ES-I3 (cell line): Measurements from ENCODE around the gene PXDC1.

Source experiments
- H3K36me3 ChIP-seq: 2 replicates; pipeline ENCODE4 v1.6.1; 2013; ENCODE audit warnings: mild to moderate bottlenecking, low read length, control low read depth, moderate library complexity; ENCODE audit not compliant: insufficient read depth
- H3K4me1 ChIP-seq: 2 replicates; pipeline ENCODE4 v1.6.1; 2013; ENCODE audit warnings: mild to moderate bottlenecking, control low read depth, low read length; ENCODE audit not compliant: insufficient read depth
- H3K9ac ChIP-seq: 2 replicates; pipeline ENCODE4 v1.6.1; 2013; ENCODE audit warnings: low read depth, mild to moderate bottlenecking, low read length, moderate library complexity
- H3K9me3 ChIP-seq: 2 replicates; pipeline ENCODE4 v1.6.1; 2013; ENCODE audit warnings: mild to moderate bottlenecking, low read length, moderate library complexity; ENCODE audit not compliant: control insufficient read depth, insufficient read depth

The PXDC1 gene

GRCh38 chr6:3742076-3742425 is 9.5 kb downstream of the PXDC1 start:
- H3K9ac ChIP-seq = no peak overlapping the region
- no peaks in the 10 kb centered on the region for H3K9me3 ChIP-seq

DNA sequence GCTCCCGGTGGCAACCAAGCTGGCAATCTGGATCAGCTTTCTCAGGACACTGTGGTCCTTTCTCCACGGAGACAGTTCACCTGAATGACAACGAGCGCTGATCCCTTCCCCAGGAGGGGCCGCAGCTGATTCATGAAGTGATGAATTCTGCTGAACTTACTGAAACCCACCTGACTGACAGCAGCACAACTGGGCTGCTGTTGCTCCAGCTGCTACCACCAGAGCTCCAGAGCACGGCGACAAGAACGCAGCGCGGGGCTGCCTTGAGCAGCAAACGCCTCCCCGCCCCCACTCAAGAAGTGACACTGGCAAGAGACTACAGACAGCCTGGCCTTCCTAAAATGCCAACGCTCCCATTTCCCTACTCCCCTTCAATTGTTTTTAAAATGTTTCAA is 10.0 kb downstream of the PXDC1 start:
- H3K9me3 ChIP-seq = no peaks in the 10 kb centered on the region
- no peak overlapping the region for H3K9ac ChIP-seq
- peaks cover 22% of the 10 kb centered on the region for H3K4me1 ChIP-seq
- peaks cover 4% of the 10 kb centered on the region; the same call in 1 of the 2 replicates for H3K36me3 ChIP-seq

More at GRCh38 chr6:3742076-3742425, 9.5 kb downstream of the PXDC1 start:
- Histone ChIP-seq H3K36me3 (peaks cover 4% of the 10 kb centered on the region; the same call in 1 of the 2 replicates), H3K4me1 (peaks cover 22% of the 10 kb centered on the region)

- Histone ChIP-seq H3K36me3 (peaks cover 4% of the 10 kb centered on the region; the same call in 1 of the 2 replicates), H3K9me3 (no peaks in the 10 kb centered on the region), H3K9ac (no peak overlapping the region), H3K4me1 (peaks cover 22% of the 10 kb centered on the region)
These were observed 10.7 kb downstream of the PXDC1 start for GRCh38 chr6:3740551-3741476.

DNA sequence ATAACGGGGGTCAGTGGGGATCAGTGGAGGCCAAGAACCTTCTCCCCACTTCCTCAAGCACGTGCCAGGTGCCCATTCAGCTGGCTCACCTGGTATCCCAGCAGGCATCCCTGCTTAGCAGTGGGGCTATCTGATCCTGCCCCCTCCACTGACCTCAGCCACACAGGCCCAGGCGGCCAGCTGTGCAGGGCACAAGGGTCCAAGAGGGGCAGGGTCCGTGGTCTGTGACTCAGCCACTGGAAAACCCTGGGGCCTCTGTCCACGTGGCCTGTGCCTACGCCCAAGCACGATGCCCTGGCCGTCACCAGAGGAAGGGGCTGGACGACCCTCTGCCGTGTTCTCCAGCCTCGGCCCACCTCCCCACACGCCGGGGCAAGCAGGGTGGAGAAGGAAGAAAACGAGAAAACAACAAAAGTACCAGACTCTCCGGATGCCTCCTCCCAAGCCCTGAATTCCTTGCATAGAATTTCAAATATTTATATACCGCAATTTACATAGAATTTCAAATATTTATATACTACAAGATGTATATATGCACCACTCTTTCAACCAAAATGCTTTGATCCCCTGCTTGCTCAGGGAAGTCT is 12.1 kb downstream of the PXDC1 start:
- H3K9me3 ChIP-seq = no peaks in the 10 kb centered on the region
- peaks cover 22% of the 10 kb centered on the region for H3K4me1 ChIP-seq
- no peak overlapping the region for H3K9ac ChIP-seq
- peaks cover 4% of the 10 kb centered on the region; the same call in 1 of the 2 replicates for H3K36me3 ChIP-seq

GRCh38 chr6:3738381-3739131 is 13.0 kb downstream of the PXDC1 start:
- Histone ChIP-seq H3K9ac (no peak overlapping the region), H3K9me3 (no peaks in the 10 kb centered on the region), H3K36me3 (peaks cover 4% of the 10 kb centered on the region; the same call in 1 of the 2 replicates), H3K4me1 (peaks cover 17% of the 10 kb centered on the region)

- H3K9ac ChIP-seq = no peak overlapping the region
- H3K36me3 ChIP-seq = peaks cover 4% of the 10 kb centered on the region; the same call in 1 of the 2 replicates
- no peaks in the 10 kb centered on the region for H3K9me3 ChIP-seq
- H3K4me1 ChIP-seq = peaks cover 9% of the 10 kb centered on the region
These were observed 13.7 kb downstream of the PXDC1 start for GRCh38 chr6:3737831-3738210.

- Histone ChIP-seq H3K36me3 (peaks cover 4% of the 10 kb centered on the region; the same call in 1 of the 2 replicates), H3K4me1 (peaks cover 6% of the 10 kb centered on the region), H3K9me3 (no peaks in the 10 kb centered on the region), H3K9ac (no peak overlapping the region)
These were observed 14.2 kb downstream of the PXDC1 start for GRCh38 chr6:3737149-3737830.

- no peak overlapping the region for H3K9ac ChIP-seq
- no peaks in the 10 kb centered on the region for H3K9me3 ChIP-seq
- H3K4me1 ChIP-seq = no peaks in the 10 kb centered on the region
- peaks cover 4% of the 10 kb centered on the region; the same call in 1 of the 2 replicates for H3K36me3 ChIP-seq
These were observed 16.4 kb downstream of the PXDC1 start for GRCh38 chr6:3735029-3735605.

GRCh38 chr6:3734023-3734422 is 17.5 kb downstream of the PXDC1 start:
- H3K9ac ChIP-seq = no peak overlapping the region
- H3K9me3 ChIP-seq = no peaks in the 10 kb centered on the region
- H3K4me1 ChIP-seq = no peaks in the 10 kb centered on the region
- peaks cover 4% of the 10 kb centered on the region; the same call in 1 of the 2 replicates for H3K36me3 ChIP-seq

GRCh38 chr6:3733321-3733925 is 18.1 kb downstream of the PXDC1 start:
- Histone ChIP-seq H3K9me3 (no peaks in the 10 kb centered on the region), H3K4me1 (no peaks in the 10 kb centered on the region), H3K9ac (no peak overlapping the region), H3K36me3 (peaks cover 4% of the 10 kb centered on the region; the same call in 1 of the 2 replicates)

DNA sequence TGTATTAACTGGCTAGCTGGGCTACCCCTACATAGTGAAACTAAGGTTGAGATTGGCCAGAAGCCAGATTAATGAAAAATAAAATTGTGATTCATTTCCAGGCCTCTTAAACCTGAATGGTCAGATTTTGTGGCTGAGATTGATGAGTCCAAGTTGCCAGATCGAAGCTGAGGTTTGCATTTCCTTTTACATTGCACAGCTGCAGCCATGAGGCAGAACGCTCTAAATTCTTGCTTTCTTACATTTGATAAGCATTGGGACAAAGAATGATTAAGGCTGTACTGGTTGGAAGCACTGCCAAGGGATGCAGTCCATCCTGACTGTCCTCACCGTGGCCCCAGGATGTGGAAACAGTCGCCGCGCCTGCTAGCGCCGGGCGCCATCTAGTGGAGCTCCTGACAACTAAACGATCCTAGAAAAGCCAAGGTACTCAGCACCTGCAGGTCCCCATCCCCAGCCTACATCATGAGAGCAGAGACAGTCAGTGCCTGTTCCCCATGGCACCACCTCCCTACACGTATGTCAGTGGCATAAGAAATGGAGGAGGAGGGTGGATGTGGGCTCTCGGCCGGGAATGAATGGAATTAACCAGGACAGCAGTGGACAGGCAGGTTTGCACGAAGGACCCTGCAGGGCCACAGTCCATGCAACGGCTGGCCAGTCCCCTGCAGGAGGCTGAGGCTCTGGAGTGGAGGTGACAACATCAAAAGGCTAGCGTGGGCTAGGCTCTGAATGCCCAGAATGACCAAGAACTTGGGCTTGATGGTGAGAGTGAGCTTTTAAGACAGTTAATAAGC is 19.0 kb downstream of the PXDC1 start:
- no peaks in the 10 kb centered on the region for H3K4me1 ChIP-seq
- H3K9ac ChIP-seq = no peak overlapping the region
- peaks cover 2% of the 10 kb centered on the region; the same call in 1 of the 2 replicates for H3K36me3 ChIP-seq
- H3K9me3 ChIP-seq = no peaks in the 10 kb centered on the region

DNA sequence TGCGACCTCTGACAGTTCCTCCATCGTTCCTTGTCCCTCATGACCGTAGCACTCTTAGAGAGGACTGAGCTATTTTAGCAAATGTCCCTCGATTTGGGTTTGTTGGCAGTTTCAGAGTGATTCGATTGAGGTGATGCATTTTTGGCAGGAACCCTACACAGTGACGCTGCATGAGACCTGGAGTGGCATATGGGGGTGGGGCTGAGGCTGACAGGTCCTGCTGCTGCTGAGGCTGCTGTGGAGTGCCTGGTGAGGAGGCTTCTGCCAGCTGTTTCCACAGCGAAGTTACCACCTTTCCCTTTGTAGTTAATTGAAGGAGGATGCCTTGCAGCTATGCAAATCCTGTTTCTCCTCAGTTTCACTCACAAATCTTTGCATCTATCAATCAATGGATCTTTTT is 19.8 kb downstream of the PXDC1 start:
- no peaks in the 10 kb centered on the region for H3K4me1 ChIP-seq
- H3K9ac ChIP-seq = no peak overlapping the region
- H3K9me3 ChIP-seq = no peaks in the 10 kb centered on the region
- H3K36me3 ChIP-seq = no peaks in the 10 kb centered on the region
